Caki2 (cell line): ENCODE data around the gene CDH9. TPM values are rescaled to one million over a fixed set of nuclear protein-coding genes. Genes with fewer than 3 reads are reported as not detected.

Source experiments
- DNase-seq: peaks from one replicate; pipeline ENCODE4 v3.0.0-alpha.2; 2015; ENCODE audit warnings: low read depth
- in situ Hi-C: cut with HindIII; loops from 2 replicates; pipeline ENCODE4 v1.10.0; 2016; ENCODE audit warnings: low sequenced_read_pairs, low pct_unique_long_range_greater_than_20kb, mixed read lengths
- total RNA-seq: library from RNA; depleted of rRNA; stranded (reverse); fragments of >200 nt; shearing (Covaris generic); gene quantifications from 2 replicates; pipeline ENCODE4 v1.2.3, GENCODE V29; 2014; ENCODE audit warnings: low replicate concordance

Gene CDH9
- total RNA-seq, 1 experiment from 2014 or later, result not detected

DNA sequence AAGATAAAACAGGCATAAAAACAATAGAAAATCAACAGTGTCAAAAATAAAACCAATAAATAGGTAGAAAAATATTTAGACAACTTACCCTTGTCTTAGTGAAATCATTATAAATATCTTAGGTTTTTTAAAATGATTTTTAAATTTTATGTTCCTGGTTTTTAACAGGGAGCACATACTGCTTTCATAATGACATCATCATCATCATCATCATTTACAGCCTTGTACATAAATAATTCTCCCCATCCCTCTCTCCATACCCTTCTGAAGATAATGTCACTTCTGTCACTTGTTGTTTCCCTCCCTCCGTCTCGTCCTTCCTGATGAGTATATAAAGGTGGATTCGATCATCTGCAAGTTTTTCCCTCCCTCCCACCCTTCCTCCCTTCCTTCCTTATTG, 56.6 kb downstream of the CDH9 start:
- in situ Hi-C loops, result no loop called here
- no peak for DNase-seq

DNA sequence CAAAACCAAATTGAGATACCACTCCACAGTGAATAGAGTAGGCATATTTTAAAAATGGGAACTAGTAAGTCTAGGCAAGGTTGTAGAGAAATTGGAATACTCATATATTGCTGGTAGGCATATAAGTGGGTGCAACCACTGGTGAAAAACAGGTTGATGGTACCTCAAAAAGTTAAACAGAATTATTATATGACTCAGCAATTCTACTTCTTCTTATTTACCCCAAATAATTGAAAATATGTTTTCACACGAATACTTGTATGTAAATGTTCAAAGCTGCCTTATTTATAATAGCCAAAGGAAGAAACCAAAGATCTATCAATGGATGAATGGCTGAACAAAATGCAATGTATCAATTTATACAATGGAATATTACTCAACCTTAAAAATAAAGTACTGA, 79.1 kb downstream of the CDH9 start:
- in situ Hi-C loops, result no loop called here
- DNase-seq, result no peak

GRCh38 chr5:26955161-26955560, 83.2 kb downstream of the CDH9 start:
- in situ Hi-C loops, result no loop called here
- DNase-seq, result no peak

GRCh38 chr5:26948921-26949320, 89.5 kb downstream of the CDH9 start:
- DNase-seq, result no peak
- in situ Hi-C loops, result no loop called here

DNA sequence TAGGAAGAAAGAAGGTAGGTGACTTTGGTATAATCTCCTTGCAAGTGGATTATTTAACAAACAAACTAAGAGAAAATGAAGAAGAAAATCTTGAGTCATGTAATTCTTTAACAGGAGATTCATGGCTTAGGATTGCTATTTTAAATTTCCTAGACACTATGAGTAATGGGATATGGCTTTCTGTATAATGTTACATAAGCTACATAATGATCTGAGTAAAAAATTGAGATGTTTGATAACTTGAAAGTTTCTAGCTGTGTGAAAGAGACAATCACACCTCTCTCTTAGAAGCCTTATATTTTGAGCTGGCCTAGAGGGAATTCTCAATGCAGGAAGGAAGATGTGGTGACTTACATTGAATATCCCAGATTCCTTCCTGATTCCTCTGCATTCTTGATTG, 92.5 kb downstream of the CDH9 start:
- in situ Hi-C loops, result no loop called here
- no peak for DNase-seq

DNA sequence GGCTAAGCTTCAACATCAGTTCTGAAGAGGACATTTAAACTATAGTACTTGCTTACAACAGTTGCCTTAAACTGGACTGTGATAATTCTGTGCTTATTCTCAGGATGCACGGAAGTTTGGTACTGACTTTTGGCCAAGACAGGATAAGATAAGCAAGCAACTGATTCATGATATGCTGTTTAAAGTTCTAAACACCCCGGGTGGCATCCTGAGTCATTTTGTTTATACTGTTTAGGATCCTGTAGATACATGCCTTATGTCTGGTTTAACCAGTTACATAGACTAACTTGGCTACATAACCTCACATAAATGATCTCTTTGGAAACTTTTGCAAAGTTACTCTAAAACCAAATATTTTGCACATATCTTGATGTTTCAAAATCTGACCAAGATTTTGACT, 95.9 kb downstream of the CDH9 start:
- no peak for DNase-seq
- in situ Hi-C loops, result no loop called here

DNA sequence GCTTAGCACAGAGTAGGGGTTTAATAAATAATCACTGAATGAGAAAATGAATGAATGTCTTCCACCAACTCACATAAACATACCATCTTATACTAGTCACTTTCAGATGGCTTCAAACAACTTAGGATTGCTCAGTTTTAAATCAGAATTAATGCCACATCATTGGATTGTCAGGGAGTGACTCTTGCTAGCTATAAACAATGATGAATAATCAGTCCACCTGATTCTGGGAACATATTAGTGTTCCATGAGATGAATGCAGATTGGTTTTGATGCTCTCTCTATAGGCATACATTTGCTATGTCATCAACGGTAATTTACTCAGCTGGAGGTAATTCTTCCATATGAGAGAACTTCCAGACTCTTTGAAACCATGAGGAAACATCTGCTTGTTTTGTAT, 97.4 kb downstream of the CDH9 start:
- in situ Hi-C loops, result no loop called here
- no peak for DNase-seq

- in situ Hi-C loops, result no loop called here
- DNase-seq, result no peak
These were observed 106.1 kb downstream of the CDH9 start for GRCh38 chr5:26932238-26932637.

DNA sequence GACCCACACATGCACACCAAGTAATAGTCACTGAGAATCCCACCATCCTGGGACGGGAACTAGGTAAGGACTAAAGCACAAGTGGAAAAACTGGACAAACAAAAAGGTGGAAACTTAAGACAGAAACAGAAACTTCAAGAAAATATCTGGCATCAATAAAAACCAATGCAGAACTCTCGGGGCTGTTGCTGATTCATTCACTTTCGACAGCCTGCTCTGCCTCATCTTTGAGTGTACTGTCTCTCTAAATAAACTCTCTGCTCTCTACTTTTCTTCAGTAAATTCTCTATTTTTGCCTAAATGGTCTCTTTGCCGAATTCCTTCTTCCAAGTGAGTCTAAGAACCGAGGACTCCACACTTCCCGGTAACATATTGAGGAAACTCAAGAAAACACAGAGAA, 116.9 kb downstream of the CDH9 start:
- no peak for DNase-seq
- in situ Hi-C loops, result no loop called here

DNA sequence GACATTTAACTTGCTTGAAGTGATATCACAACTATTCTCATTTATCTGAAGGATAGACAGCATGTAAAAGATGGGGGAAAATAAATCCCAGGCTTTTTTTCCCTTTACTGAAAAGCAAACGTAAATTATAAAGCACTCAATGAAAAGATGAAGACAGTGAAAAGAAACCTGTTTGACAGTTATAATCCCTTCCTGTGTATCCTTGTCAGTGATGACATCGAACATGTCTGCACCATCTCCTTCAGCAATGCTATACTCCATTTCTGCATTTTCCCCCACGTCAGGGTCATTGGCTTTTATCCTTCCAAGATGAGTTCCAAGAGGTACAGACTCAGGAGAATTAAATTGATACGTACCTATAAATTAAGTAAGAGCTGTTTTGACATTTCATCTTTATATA, 134.9 kb downstream of the CDH9 start:
- in situ Hi-C loops, result no loop called here

DNA sequence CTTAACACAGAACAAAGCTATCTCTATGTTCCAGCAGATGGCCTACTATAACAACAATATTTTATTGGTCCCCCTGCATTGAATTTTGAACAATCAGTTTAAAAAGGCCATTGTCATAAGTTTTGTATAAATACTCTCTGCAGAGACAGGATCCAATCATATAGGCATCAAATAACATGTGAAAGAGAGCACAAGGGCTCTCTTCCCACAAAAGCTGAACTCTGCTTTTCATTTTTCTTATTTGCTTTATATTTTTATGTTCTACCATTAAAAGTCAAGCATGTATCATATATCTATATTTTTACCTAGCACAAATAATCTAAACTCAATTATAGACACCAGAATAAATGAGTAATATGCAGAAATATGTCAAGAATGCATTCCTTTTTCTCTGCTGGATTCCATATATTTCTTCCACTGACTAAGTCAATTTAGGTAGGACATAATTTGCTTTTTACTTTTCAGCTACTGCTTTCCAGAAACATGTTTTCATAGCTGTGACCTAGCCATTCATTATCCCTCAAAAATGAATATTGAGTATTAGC, 143.6 kb downstream of the CDH9 start:
- in situ Hi-C loops, result no loop called here
- no peak for DNase-seq

More for the DNA sequence above, 134.9 kb downstream of the CDH9 start:
- DNase-seq, result no peak

DNA sequence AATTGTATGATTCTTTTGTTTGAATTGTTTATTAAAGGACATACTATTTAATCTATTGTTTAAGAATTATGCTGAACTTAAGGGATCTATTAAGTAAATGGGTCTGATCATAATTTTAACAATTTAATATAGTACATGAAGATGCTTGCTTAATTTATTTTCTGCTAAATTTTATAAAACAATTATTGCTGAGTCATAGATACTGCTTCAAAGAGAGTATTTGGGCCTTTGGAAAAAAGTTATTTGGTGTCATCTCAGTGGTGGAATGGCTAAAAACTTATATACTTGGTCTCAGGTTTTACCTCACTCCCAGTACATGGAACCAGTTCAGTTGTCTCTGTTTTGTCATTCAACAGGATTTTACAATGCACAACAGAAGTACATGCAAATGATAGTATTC, 145.3 kb downstream of the CDH9 start:
- DNase-seq, result no peak
- in situ Hi-C loops, result no loop called here

GRCh38 chr5:26889815-26890214, 148.6 kb downstream of the CDH9 start:
- in situ Hi-C loops, result no loop called here
- no peak for DNase-seq

- in situ Hi-C loops, result no loop called here
- no peak for DNase-seq
These were observed 153.9 kb downstream of the CDH9 start for GRCh38 chr5:26884481-26884880.

DNA sequence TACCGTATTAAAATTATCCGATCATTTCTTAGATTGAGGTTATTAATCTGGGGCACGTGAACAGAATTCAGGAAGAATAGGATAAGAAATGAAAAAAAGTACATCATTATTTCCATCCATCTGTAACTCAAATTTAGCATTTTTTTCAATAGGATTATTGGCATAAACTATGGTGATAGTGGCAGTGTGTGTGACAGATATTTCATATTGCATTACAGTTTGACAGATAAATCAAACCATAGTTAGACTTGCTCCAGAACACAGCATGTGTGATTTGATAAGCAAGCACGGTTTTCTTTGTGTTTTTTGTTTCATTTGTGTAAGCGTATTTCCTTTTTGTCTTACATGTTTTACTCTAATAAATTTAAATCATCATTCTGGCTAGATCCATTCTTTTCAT, 155.0 kb downstream of the CDH9 start:
- no peak for DNase-seq
- in situ Hi-C loops, result no loop called here

DNA sequence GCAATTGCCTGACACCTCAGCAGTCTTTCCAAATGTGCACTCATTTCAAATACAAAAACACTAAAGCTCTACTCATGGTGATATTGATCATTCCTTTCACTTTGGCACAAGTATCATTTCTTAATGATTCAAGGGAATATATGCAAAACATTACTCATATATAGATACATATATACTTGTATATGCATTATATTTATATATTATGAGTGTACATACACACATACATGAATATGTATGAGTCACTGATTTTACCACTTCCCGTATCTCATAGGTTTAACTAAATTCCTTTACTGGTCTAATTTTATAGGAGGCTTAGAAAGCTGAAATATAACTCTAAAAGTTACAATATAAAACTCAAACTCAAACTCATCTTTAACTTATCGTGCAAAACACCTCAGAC, 156.5 kb downstream of the CDH9 start:
- no peak for DNase-seq
- in situ Hi-C loops, result no loop called here

GRCh38 chr5:26877154-26877553, 161.2 kb downstream of the CDH9 start:
- no peak for DNase-seq
- in situ Hi-C loops, result no loop called here

DNA sequence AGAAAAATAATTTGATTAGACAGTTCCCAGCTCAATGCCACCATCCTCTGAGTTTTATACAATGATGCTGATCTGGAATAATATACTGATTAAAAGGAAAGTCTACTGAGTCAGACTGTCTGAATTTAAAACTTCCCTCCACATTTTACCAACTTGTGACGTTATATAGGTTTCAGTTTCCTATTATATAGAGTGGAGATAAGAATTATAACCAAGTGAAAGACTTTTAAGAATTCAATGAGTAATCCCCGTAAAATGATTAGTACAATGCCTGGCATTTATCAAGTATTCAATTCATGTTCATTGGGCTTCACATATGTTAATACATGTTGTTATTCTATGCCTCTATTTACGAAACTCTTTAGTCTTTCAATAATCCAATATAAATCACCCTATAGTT, 166.0 kb downstream of the CDH9 start:
- no peak for DNase-seq
- in situ Hi-C loops, result no loop called here

DNA sequence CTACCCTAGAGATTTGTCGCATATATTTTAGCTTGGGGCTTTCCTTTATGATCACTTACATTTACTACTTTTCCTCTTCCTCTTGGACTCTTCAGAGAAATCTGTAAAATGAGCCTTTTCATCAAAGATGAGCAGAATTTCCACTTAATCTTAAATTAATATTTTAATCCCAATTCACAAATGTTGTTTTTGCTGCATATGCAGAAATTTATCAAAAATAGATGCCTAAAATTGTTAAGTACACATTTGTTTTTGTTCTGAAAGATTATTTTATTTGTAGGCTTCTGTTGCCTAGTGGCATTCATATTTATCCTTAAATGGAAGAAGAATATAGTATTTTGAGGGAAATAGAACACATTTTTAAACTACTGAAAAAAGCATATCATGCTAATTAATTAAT, 168.6 kb downstream of the CDH9 start:
- in situ Hi-C loops, result no loop called here
- DNase-seq, result no peak

- in situ Hi-C loops, result no loop called here
- DNase-seq, result no peak
These were observed 169.9 kb downstream of the CDH9 start for GRCh38 chr5:26868504-26868903.

DNA sequence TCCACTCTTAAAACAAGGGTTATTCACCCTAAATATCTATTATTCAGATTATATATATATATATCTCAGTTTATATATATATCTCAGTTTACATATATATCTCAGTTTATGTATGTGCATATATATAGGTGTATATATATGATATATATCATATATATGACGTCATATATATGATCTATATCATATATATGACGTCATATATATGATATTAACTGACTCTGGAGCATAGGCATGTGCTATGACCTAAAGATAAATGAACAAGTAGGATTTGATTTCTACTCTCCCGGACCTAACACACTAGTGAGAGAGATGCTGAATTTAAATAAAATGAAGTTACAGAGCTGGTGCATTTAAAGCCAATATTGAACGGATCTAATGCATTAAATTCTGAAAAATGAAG, 174.3 kb downstream of the CDH9 start:
- in situ Hi-C loops, result no loop called here
- no peak for DNase-seq
